ENCODE measurements around the gene P2RY8.
A peak's percentile ranks its signal among the peaks of the same experiment; 100 is the strongest.

Gene P2RY8

DNA sequence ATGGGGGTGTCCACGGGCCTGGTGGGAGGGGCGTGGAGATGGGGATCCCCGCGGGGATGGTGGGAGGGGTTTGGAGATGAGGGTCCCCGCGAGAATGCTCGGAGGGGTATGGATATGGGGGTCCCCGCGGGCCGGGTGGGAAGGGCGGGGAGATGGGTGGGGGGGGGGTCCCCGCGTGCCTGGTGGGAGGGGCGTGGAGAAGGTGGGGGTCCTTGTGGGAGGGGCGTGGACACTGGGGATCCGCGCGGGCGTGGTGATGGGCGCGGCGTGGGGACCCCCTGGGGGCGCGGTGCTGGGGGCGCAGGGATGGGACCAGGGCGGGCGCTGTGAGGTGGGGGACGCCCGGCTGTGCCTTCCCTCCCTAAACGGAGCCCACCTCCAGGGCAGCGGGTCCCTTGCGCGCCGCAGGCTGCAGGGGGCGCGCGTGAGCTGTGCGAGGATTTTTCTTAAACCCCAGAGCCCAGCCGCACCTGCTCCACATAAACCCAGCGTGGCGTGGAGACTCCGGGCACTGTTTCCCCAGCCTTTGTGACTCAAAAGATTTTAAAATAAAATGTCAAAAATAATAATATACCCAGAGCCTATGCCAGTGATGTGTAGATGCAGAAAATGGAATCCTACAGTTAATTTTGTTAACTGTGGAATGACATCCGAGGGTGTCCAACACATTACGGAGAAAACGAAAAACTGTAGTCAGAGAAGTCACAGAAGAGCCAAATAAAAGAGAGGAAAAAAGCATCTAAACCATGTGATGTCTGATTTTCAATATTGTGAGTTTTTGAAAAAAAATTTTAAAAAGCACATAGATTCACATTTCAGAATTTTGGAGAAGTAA lies 82.8 kb downstream of the P2RY8 start:
- Histone ChIP-seq H3K36me3 (ENCODE audit: control insufficient read depth, low read length) (peaks cover 12% of the 10 kb centered on the region), H4K20me1 (ENCODE audit: control insufficient read depth, insufficient read depth, low read depth, low read length) (no peaks in the 10 kb centered on the region), H3F3A (ENCODE audit: control insufficient read depth, insufficient read depth) (peaks cover 12% of the 10 kb centered on the region), H3K27ac (ENCODE audit: low read depth, low read length) (peak overlapping the region; percentile 70), H3K27me3 (ENCODE audit: control insufficient read depth, low read length) (no peaks in the 10 kb centered on the region), H3K9me3 (ENCODE audit: control insufficient read depth, insufficient read depth, low read length) (peaks cover 4% of the 10 kb centered on the region; the same call in 1 of the 2 replicates), H3K9me2 (replicated peaks; ENCODE audit: control insufficient read depth, low read length) (no peaks in the 10 kb centered on the region), H3K4me3 (ENCODE audit: low read length) (peak overlapping the region; percentile 84), H3K4me2 (ENCODE audit: low read length) (peak overlapping the region; percentile 80), H3K4me1 (ENCODE audit: control insufficient read depth, low read length) (peaks cover 66% of the 10 kb centered on the region), H3K79me2 (ENCODE audit: control insufficient read depth, low read length) (peaks cover 35% of the 10 kb centered on the region)
- no peak for TF ChIP-seq EZH2phosphoT487 (IDR thresholded peaks at IDR 0.05; ENCODE audit: borderline replicate concordance, low read length)
- TF ChIP-seq, protein P1, sequence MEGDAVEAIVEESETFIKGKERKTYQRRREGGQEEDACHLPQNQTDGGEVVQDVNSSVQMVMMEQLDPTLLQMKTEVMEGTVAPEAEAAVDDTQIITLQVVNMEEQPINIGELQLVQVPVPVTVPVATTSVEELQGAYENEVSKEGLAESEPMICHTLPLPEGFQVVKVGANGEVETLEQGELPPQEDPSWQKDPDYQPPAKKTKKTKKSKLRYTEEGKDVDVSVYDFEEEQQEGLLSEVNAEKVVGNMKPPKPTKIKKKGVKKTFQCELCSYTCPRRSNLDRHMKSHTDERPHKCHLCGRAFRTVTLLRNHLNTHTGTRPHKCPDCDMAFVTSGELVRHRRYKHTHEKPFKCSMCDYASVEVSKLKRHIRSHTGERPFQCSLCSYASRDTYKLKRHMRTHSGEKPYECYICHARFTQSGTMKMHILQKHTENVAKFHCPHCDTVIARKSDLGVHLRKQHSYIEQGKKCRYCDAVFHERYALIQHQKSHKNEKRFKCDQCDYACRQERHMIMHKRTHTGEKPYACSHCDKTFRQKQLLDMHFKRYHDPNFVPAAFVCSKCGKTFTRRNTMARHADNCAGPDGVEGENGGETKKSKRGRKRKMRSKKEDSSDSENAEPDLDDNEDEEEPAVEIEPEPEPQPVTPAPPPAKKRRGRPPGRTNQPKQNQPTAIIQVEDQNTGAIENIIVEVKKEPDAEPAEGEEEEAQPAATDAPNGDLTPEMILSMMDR (IDR thresholded peaks at IDR 0.05; ENCODE audit: low read depth, low read length, poor library complexity, severe bottlenecking) = peak; percentile 89

DNA sequence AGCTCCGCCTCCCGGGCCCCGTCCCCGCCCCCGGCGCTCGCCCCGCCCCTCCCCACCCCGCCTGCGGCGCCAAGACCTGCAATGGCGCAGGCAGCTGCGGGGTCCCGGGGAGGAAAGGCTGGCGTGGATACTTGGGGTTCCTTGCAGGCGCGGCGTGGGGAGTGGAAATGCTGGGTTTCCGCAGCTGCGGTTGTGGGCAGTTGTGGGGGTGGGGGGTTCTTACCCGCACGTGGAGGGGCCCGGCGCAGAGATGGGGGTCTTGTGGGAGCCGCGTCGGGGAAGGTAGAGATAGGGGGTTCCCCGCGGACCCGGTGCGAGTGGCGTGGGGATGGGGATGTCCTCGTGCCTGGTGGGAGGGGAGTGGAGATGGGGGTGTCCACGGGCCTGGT lies 83.6 kb downstream of the P2RY8 start:
- H3K4me2 ChIP-seq (ENCODE audit: low read length) = peak overlapping the region; percentile 80
- peaks cover 59% of the 10 kb centered on the region for H3K4me1 ChIP-seq (ENCODE audit: control insufficient read depth, low read length)

DNA sequence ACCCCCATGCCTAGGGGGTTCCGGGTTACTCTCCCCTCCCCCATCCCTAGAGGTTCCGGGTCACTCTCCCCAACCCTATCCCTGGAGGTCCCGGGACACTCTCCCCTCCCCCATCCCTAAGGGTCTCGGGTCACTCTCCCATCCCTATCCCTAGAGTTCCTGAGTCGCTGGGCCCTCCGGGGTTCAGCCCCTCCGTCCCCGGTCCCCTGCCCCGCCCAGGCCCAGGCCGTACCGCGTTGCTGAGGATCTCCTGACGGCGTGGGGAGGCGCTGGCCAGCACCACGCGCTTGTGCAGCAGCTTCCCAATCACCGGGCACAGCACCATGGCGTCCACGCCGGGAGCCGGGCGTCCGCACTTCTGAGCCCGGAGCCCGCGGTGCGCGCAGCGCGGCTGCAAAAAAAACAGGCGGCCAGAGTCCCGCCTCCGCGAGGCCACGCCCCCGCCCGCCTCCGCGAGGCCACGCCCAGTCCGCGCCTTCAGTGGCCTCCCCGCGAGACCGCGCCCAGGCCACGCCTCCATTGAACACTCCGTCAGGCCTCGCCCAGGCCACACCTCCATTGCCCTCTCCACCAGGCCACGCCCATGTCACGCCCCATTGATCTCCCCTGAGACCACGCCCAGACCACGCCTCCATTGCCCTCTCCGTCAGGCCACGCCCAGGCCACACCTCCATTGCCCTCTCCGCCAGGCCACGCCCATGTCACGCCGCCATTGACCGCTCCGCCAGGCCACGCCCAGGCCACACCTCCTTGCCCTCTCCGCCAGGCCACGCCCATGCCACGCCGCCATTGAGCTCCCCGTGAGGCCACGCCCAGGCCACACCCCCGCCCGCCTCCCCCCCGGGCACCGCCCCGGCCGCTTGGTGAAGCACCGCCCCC lies 84.2 kb downstream of the P2RY8 start, which contains the start of gene ASMTL:
ASMTL (minus strand) TSS at position 394 of the 879 bp plus-strand sequence; CDS start at position 325, 69 bp downstream.
- H3K4me3 ChIP-seq (ENCODE audit: low read length) = peak within 1 kb of the TSS; percentile 94
- H3K4me1 ChIP-seq (ENCODE audit: control insufficient read depth, low read length) = peaks cover 55% of the 10 kb centered on the region
- peak within 1 kb of the TSS; percentile 68 for H3K27ac ChIP-seq (ENCODE audit: low read depth, low read length)
- H3K4me2 ChIP-seq (ENCODE audit: low read length) = peak within 1 kb of the TSS; percentile 80
- no peaks in the 10 kb centered on the region for H4K20me1 ChIP-seq (ENCODE audit: control insufficient read depth, insufficient read depth, low read depth, low read length)
- no peak for TF ChIP-seq EZH2phosphoT487 (IDR thresholded peaks at IDR 0.05; ENCODE audit: borderline replicate concordance, low read length)
- TF ChIP-seq, protein P1 (IDR thresholded peaks at IDR 0.05; ENCODE audit: low read depth, low read length, poor library complexity, severe bottlenecking) = no peak
- H3F3A ChIP-seq (ENCODE audit: control insufficient read depth, insufficient read depth) = peaks cover 12% of the 10 kb centered on the region
- peaks cover 26% of the 10 kb centered on the region for H3K36me3 ChIP-seq (ENCODE audit: control insufficient read depth, low read length)
- H3K9me2 ChIP-seq (replicated peaks; ENCODE audit: control insufficient read depth, low read length) = no peaks in the 10 kb centered on the region
- H3K27me3 ChIP-seq (ENCODE audit: control insufficient read depth, low read length) = no peaks in the 10 kb centered on the region
- peaks cover 49% of the 10 kb centered on the region for H3K79me2 ChIP-seq (ENCODE audit: control insufficient read depth, low read length)
- peaks cover 17% of the 10 kb centered on the region; the same call in 1 of the 2 replicates for H3K9me3 ChIP-seq (ENCODE audit: control insufficient read depth, insufficient read depth, low read length)

More for the DNA sequence above, 83.6 kb downstream of the P2RY8 start:
- no peaks in the 10 kb centered on the region for H3K27me3 ChIP-seq (ENCODE audit: control insufficient read depth, low read length)
- no peak for TF ChIP-seq EZH2phosphoT487 (IDR thresholded peaks at IDR 0.05; ENCODE audit: borderline replicate concordance, low read length)
- TF ChIP-seq, protein P1 (IDR thresholded peaks at IDR 0.05; ENCODE audit: low read depth, low read length, poor library complexity, severe bottlenecking) = no peak
- H4K20me1 ChIP-seq (ENCODE audit: control insufficient read depth, insufficient read depth, low read depth, low read length) = no peaks in the 10 kb centered on the region
- H3K36me3 ChIP-seq (ENCODE audit: control insufficient read depth, low read length) = peaks cover 19% of the 10 kb centered on the region
- no peaks in the 10 kb centered on the region for H3K9me2 ChIP-seq (replicated peaks; ENCODE audit: control insufficient read depth, low read length)
- H3K9me3 ChIP-seq (ENCODE audit: control insufficient read depth, insufficient read depth, low read length) = peaks cover 12% of the 10 kb centered on the region; the same call in 1 of the 2 replicates
- H3K27ac ChIP-seq (ENCODE audit: low read depth, low read length) = peak overlapping the region; percentile 68
- H3F3A ChIP-seq (ENCODE audit: control insufficient read depth, insufficient read depth) = peaks cover 12% of the 10 kb centered on the region
- H3K4me3 ChIP-seq (ENCODE audit: low read length) = peak overlapping the region; percentile 84
- H3K79me2 ChIP-seq (ENCODE audit: control insufficient read depth, low read length) = peaks cover 43% of the 10 kb centered on the region

Data from DOHH2 (cell line).